Eye (tissue), 1 donor: ENCODE measurements around the gene PKD1.

Source experiments
- DNase-seq: peaks from one replicate; pipeline ENCODE4 v3.0.0-alpha.2; 2015

PKD1 gene

DNA sequence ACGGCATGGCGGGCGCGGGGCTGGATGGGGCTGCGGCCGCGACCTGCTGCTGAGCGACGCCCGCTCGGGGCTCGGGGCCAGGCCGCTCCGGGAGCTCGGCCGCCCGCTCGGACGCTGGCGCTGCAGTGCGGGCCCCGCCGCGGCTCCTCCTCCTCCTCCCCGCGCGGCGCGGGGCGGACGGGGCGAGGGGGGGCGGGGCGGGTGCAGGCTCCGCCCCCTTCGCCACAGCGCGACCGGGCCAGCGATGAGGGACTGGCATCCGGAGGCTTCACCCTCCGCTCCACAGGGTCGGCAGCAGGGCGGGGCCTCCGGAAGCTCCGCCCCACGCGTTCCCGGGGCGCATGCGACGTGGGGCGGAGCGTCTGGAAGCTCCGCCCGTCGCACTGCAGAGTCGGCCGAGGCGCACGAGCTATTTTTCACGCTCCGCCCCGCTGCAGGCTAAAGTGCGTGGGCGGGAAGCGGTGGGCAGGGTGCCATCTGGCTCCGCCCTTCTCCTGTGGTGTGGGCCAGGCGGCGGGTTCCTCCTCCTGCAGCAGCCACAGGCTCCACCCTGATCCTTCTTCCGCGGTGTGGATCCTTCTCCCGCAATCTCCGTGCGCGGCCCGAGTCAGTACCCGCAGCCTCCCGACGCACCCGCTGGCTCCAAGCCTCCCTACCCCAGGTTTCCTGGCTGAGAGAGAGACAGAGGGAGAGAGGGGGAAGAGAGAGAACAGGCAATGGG is at the start of gene PKD1:
Gene PKD1, minus strand, starts transcription at position 129 of the 721 bp plus-strand sequence. CDS start 209 bp downstream, outside the sequence.
- DNase-seq, result peak; percentile 95

DNA sequence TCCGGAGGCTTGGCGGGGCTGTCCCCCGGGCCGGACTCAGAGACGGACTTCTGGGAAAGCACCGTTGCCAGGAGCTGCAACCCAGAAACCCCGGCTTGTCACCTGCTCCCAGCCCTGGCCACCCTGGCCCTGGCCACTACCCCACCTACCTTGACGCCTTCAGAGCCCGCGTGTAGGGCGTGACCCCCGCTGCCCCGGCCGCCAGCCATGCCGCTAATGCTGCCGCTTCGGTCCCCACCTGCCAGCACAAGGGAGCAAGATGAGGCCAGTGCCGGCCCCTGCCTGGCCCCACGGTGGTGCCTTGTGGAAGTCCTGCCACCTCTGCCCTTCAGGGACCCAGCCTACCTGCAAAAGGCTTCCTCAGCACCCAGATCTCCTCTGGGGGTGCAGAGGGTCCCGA is 49.3 kb upstream of the PKD1 start:
- DNase-seq, result no peak

DNA sequence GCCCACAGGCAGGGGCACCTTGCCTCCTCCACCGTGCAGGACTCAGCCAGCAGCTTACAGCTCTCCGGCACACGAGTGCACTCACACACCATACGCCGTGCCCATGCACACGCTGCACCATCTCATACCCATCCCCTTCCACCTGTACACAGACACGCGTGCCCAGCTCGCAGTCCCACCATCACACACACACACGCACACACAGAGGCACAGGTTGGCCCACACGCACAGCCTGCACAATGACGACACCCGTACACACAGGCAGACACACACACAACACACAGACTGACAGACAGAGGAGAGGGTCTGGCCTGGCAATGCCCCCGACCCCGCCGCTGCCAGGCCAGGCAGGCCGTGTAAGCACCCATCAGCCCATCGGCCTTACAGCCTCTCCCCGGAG is 48.6 kb upstream of the PKD1 start:
- no peak for DNase-seq

DNA sequence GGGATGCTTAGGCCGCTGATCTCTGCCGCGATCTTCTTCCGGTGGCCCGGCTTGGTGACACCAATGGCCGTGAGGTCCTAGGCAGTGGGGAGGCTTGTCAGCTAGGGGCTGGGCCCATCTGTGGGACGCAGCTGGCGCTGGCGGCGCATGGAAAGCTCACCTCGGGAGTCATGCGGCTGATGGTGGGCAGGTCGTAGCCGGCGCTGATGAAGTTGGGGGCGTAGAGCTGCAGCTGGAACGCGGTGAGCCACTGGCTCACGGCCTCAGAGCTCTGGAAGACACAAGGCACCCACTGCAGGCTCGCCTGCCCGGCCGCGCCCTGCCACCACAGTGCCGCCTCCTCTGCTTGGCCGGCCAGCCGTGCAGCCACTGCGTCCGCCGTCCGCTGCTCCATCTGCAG is 48.0 kb upstream of the PKD1 start:
- no peak for DNase-seq

DNA sequence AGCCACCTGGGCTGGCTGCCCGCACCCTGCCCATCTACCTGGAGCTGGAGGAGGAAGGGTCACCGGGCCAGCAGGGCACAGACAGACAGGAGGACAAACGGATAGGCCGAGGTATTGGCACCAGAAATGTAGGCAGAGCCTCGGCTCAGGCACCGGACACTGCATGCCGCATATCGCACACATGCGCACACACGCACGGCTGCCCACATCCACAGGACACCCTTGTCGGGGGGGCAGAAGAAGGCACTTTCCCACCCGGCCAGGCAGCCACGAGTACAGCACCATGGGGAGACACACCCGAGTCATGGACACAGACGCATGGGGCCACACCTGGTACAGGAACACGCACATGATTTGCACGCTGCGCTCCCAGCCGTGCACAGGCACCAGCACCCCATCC is 46.3 kb upstream of the PKD1 start:
- DNase-seq, result no peak

DNA sequence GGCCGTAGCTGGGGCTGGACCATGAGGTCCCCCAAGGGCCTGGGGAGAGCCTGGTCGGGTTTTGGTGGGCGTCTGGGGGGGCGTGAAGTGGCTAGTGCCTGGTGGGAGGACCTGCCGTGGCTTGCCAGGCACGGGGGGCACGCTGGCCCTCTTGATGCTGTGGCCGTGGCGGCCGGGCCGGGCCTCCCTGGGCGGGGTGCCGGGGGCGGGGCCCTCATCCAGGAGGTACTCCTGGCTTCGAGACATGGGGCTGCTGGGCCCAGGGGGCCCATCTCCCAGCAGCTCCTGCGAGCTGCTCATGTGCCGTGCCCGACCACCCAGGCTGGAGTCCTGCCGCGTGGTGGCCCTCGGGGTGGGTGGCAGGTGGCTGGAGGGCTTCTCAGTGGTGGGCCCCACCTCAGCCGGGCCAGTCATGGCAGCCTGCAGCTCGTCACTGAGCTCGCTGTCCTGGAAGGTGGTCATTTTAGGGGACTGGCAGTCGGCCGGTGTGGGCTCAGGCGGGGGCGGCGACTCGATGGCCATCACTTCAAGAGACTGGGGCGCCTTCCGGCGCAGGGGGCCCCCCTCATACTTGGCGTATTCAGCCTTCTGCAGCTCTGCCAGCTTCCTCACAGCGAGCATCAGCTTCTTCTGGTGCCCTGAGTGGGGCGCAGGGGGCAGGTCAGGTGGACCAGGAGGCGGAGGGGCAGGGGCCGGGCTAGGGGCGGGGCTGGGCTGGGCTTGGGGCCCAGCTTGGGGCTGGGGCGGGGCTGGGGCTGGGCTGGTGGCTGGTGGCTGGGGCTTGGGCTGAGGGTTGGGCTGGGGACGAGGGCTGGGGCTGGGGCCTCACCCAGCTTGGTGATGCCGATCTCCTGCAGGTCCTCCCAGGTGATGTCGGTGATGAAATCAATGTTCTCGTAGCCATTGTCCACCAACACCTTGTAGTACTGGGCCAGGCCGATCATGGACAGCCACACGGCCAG is 45.5 kb upstream of the PKD1 start:
- no peak for DNase-seq

DNA sequence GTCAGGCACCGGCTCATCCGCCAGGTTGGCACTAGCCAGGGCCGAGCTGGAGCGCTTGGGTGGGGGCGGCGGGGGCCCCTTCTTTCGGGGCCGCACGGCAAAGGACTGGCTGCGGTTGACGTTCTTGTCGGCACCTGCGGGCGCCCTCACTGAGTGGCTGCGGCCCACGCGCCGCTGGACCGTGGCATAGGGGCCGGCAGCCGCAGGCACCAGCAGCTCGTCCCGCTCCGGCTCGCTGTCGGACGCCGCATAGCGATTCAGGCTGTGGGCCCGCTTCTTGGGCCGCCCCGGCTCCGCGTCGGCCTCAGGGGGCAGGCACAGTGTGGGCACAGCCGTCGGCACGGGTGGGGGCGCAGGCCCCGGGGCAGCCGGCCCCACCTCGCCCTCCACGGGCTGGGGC is 44.8 kb upstream of the PKD1 start:
- DNase-seq, result no peak

DNA sequence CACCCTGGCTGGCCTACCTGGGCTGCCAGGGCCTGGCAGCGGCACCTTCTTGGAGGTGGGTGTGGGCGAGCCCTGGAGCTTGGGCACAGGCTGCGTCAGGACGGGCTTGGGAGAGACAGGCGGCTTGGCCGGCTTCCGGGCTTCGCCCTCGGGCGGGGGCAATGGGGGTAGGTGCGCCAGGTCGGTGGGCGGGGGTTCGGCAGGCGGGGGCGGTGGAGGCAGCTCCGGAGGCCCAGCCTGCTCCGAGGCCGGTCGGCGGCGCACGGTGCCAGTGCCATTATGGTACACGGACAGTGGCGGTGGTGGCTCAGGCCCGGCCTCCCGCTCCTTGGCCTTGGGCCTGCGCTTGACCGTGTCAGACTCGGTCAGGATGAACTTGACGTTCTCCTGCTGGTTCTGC is 43.9 kb upstream of the PKD1 start:
- no peak for DNase-seq

DNA sequence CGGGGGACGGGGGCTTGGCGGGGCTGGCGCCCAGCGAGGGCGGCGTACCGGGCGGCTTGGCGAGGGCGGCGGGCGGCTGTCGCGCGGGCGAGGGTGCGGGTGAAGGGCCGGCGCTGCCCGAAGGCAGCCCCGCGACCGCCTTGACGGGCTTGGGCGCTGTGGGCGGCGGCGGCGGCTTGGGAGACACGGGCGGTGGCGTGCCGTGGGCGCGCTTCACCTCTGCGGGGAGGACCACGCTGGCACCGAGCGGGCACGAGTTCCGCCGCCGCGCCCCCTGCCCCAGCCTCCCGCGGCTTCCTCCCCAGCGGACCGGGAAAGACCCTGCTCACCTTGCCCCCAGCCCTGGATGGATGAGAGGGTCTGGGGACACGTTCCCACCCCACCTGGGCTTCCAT is 43.4 kb upstream of the PKD1 start:
- DNase-seq, result no peak

DNA sequence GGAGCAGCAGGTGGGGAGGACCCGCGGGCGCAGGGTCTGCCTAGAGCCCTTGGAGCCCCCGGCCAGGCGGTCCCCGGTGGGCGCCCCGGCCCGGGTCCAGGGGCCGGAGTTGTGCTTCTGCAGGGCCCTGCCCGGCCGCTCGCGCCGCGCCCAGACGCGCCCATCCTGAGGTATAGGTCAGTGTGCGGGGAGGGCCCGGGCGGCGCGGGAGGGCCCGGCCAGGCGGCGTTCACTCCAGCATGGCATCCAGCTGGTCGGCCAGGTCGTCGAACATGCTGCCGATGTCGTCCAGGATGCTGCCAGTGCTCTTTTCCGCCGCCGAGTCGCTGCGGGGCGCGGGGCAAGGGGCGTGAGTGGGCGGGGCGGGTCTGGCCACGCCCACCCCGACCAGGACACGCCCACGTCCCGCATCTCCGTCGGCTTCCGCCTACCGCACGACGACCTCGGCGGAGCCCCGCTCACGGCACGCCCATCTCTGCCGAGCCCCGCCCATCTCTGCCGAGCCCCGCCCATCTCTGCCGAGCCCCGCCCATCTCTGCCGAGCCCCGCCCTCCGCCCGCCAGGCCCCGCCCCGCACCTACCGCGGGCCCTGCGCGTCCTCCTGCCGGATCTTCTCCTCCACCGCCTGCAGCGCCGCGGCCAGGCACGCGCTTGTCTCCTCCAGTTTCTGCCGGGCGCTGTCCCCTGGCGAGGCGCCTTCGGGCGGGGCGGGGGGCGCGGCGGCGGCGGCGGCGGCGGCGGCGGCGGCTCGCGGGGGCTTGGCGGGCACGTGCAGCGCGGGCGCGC is 42.8 kb upstream of the PKD1 start:
- peak; percentile 63 for DNase-seq

DNA sequence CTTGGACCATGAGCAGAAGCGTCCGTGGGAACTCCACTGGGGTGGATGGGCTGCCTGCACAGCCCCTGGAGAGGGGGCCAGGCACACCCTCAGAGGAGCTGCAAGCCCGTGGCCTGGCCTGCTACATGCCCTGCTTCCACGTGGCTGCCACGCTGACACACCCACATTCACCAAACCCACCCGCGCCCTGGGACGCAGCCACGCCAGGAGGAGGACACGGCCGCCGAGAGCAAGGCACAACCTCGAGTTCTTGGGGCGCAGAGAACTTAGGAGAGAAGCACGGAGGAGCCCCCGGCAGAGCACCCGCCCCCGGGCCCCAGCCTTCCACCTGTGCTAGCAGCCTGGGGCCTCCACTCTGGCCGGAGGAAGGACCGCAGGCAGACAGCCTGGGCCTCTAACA is 41.9 kb upstream of the PKD1 start:
- DNase-seq, result no peak

DNA sequence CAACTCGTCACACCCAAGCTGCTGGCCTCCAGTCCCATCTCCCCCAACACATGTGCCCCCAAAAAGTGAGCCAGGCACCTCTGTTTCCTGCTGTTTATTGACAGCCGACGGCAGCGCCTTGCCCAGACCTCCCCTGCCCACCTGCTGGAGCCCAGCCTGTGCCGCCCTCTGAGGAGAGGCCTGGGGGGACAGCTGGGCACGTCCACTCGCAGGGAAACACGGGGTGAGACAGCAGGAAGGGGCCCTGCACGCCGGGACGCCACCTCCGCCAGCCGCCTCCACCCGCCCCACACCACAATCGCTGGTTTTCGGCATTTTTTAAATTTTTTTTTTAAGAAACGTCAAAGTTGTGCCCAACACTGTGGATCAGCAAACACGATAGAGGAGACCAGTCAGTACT is 41.4 kb upstream of the PKD1 start:
- DNase-seq, result no peak

DNA sequence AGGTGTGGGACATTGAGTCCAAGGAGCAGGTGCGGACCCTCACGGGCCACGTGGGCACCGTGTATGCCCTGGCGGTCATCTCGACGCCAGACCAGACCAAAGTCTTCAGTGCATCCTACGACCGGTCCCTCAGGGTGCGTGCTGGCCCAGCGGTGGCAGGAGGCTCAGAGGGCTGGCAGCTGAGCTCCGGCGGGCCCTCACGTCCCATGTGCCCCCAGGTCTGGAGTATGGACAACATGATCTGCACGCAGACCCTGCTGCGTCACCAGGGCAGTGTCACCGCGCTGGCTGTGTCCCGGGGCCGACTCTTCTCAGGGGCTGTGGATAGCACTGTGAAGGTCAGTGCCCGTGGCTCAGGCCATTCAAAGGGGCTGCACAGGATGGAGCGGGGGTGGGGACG is 40.3 kb upstream of the PKD1 start:
- no peak for DNase-seq

DNA sequence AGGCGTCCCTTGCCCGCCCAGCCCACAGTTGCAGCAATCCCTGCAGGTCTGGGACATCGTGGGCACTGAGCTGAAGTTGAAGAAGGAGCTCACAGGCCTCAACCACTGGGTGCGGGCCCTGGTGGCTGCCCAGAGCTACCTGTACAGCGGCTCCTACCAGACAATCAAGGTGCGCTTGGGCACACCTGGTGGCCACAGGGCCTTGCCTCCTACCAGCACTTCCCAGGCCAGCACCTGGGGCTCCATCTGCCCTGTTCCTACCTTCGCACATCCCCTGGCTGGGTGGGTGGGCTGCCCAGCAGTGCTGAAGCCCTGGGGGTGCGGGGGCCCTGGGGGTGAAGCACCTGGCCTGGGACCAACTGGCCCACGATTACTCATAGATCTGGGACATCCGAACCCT is 39.8 kb upstream of the PKD1 start:
- DNase-seq, result no peak

DNA sequence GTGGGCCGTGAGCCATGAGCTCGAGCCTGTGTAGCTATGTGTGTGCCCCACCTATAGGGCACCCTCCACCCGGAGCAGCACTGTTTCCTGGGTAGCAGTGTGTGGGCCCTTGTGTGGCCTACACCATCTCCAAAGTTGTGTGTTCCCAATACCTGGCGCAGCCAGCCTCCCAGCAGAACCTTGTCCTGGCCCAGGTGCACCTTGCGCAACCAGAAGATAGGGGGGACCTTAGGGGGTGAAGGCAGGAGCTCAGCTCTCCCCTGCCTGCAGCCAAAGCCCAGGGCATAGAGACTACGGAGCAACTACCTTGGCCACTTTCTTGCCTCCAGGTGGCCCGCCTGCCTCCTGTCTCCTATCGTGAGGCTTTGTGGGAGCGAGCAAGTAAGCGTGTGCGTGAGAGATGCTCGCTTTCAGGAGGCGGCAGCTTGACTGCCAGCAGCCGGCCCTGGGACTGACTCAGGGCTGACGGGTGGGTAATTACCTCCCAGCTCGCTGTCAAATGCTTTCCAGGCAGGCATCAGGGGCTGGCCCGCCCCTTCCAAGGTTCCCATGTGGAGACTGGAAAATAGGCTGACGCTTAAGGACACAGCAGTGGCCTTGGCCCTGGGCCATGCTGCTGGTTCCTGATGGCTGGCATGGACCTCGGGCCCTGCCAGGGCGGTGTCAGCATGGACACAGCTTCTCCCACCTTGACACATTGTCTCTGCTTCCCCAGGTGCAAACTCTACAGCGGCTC is 38.9 kb upstream of the PKD1 start:
- no peak for DNase-seq

DNA sequence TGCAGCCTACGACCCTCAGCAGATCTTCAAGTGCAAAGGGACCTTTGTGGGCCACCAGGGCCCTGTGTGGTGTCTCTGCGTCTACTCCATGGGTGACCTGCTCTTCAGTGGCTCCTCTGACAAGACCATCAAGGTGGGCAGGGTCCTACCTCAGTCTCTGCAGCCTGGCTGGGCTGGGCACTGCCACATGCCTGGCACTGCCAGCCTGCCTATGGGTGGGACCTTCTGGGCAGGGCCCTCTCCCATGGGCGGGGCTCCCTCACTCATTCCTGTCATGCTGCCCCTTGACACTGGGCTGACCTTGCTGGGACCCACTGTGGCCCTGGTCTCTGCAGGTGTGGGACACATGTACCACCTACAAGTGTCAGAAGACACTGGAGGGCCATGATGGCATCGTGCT is 38.2 kb upstream of the PKD1 start:
- no peak for DNase-seq

DNA sequence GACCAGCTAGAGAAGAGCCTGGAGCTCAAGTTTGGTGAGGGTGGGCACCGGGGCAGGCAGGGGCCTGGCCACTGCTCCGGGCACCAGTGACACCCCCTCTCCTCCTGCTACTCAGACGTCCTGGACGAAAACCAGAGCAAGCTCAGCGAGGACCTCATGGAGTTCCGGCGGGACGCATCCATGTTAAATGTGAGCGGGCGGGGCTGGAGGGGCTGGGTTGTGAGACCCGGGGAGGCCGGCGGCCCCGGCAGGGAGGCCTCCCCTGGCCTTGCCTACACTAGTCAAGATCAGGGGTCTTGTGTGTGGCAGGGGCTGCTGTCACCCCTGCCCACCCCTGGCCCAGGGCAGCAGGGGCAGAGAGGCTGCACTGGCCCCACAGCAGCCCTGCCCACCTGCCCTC is 37.7 kb upstream of the PKD1 start:
- DNase-seq, result no peak

DNA sequence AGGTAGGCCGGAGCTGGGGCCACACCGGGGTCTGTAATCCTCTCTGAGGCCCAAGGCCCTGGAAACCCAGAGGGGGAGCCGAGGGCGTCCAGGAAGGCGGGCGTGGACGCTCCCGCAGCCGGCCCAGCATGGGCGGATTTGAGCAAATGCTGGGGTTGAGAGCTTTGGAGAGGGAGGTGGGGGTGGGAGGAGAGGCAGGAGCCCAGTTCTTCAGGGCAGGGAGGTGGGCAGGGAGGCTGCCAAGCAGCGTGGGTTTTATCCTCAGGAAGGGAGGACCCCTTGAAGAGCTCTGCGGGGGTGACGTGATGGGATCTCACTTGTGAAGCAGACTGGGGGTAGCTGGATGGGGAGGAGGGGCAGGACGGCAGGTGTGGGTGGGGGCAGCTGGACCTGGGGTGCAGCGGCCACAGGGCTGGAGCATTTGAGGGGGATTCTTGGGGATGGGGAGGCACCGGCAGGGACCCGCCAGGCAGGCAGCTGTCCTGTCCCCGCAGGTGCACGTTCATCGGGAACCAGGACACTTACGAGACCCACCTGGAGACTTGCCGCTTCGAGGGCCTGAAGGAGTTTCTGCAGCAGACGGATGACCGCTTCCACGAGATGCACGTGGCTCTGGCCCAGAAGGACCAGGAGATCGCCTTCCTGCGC is 37.1 kb upstream of the PKD1 start:
- DNase-seq, result no peak

DNA sequence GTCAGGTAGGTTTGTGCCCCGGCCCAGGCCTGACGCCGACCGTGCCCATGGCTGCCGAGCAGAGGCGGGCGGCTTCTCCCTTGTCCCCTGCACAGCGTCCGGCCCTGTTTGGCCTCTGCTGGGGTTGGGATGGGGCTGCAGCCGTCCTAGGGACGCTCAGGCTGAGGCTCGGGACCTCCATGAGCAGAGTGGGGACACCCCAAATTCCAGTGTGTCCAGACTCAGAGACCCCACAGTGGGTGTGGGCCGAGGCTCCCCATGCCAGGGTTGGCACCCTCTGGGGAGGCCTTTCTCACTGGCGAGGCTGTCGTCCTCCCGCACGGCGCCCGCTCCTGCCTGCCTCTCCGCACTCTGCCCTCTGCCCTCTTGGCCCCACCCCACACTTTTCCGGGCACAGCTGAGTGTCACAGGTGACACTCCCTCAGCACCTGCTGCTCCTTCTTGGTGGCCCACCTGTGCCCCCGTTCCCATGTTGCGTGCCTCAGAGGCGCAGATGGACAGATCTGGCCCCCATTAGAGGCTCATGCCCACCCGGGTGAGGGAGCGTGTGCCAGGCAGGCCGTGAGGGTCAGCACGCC is 36.0 kb upstream of the PKD1 start:
- no peak for DNase-seq

DNA sequence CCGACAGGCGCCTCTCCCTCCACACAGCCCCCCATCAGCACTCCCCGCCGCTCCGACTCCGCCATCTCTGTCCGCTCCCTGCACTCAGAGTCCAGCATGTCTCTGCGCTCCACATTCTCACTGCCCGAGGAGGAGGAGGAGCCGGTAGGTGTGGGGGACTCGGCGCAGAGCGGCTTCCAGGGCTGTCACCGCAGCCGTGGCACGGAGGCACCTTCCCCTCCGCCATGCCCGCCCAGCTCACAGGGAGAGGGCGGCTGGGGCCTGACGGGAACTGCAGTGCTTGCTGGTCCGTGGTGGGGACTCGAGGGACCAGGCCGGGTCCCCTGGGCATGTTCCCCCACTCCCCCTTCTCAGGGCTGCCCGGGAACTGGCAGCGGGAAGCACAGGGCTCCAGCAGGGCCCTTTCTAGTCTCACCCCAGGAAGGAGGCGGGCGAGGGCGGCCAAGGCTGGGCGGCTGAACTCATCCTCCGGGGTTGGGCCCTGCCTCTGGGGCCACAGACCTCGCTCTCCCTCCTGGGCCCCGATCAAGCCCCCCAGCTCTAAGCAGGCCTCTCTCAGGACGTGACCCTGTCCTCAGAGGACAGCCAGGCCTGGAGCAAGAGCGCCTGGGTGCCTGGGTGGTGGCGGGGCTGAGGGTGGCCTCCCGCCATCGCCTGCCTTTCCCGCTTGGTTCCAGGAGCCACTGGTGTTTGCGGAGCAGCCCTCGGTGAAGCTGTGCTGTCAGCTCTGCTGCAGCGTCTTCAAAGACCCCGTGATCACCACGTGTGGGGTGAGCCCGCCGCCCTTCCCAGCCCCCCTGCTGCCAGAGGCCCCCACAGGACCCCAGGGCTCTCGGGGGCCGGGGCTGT is 35.1 kb upstream of the PKD1 start:
- DNase-seq, result no peak

DNA sequence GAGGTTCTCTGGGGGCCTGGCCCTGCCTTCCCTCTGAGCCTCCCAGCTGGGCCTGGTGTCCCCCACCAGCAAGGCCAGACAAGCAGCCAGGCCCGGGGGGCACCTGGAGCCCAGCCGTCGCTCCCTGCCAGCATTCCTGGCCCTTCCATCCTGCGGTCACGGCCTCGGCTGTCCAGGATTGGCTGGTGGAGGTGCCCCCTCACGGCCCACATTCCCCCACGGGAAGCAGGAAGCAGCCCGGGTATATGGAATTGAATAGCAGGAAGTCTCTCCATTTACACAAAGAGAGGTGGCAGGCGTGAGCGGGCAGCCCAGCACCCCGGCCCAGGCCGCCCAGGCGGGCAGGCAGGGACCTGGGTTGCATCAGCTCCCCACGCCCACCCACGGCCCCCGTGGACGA is 34.4 kb upstream of the PKD1 start:
- no peak for DNase-seq
